Motor neuron (in vitro differentiated cells): ENCODE measurements around the gene SMG9. TPM values are rescaled to one million over a fixed set of nuclear protein-coding genes. Genes with fewer than 3 reads are reported as not detected.
A peak's percentile ranks its signal among the peaks of the same experiment; 100 is the strongest.
"Not testable (repeated sequence)": the region's sequence is repeated elsewhere in the genome, so short reads cannot be mapped to it uniquely, and the experiment has no call there.

Experiments
- ATAC-seq, 8 experiments: fragments of 200-7000 bp; cut with Tn5 transposase; replicated peaks in 6 of 8; 2 replicates each; pipeline ENCODE4 v1.8.0; 2021; ENCODE audit warnings: mild to moderate bottlenecking in 8 of 8, moderate library complexity in 8 of 8
- H3K27ac ChIP-seq, 2 donors: fragments of 250-450 bp; sonication (Bioruptor Pico); 2 replicates each; pipeline ENCODE4 v1.9.0; 2021; ENCODE audit warnings: antibody characterized with exemption in 2 of 2, mild to moderate bottlenecking in 2 of 2, moderate library complexity in 1 of 2
- H3K4me1 ChIP-seq, 2 donors: fragments of 250-450 bp; sonication (Bioruptor Pico); replicated peaks in 1 of 2; 2 replicates each; pipeline ENCODE4 v1.6.1; 2021; ENCODE audit warnings: antibody characterized with exemption in 2 of 2, mild to moderate bottlenecking in 2 of 2, moderate library complexity in 1 of 2
- H3K4me3 ChIP-seq, 5 donors: fragments of 250-450 bp; sonication (Bioruptor Pico); 2 replicates each; pipeline ENCODE4 v1.9.0; 2021; ENCODE audit warnings: antibody characterized with exemption in 5 of 5, mild to moderate bottlenecking in 5 of 5, moderate library complexity in 4 of 5
- WGBS, 10 experiments: fragments of 450-650 bp; shearing (Covaris generic); methylation state at CpG; one replicate each; pipeline ENCODE4 v1.0.0; 2022; 5-methylcytosine and 5-hydroxymethylcytosine counted together
- in situ Hi-C, 9 experiments: fragments of 400-800 bp; cut with MboI; loops; one replicate each; pipeline ENCODE4 v1.15.0; 2021; ENCODE audit warnings: low sequenced_read_pairs in 9 of 9, low pct_unique_long_range_greater_than_20kb in 2 of 9; ENCODE audit not compliant: unreplicated experiment in 9 of 9
- total RNA-seq, 8 experiments: library from RNA; unstranded; fragments of 300-600 nt; gene quantifications; 2 replicates each; pipeline versions ENCODE4 v1.2.3 to v1.2.4, GENCODE V29; 2022

SMG9 gene
- total RNA-seq, 8 experiments from 2014 or later: 15.1 to 46.1 (median 25.0) TPM

GRCh38 chr19:43764684-43765083, 9.9 kb upstream of the SMG9 start:
- 47 to 100% (median 81%) methylated on average over 1 to 5 of the region's 8 CpGs; no CpG with 5 or more reads in 2 of the 10 experiments for WGBS, 10 experiments
- H3K27ac ChIP-seq, H3K4me1 ChIP-seq, H3K4me3 ChIP-seq, in situ Hi-C loops: not testable (repeated sequence)
- peak in 1 of 8 experiments; percentile 7 for ATAC-seq

- Histone ChIP-seq H3K27ac (no peak overlapping the region), H3K4me1 (no peaks in the 10 kb centered on the region), H3K4me3 (no peak overlapping the region)
- ATAC-seq: no peak
- 70 to 73% methylated on average over 3 of the region's 3 CpGs; no CpG with 5 or more reads in 8 of the 10 experiments for WGBS, 10 experiments
- in situ Hi-C loops: no loop called here
These were observed 8.7 kb upstream of the SMG9 start for GRCh38 chr19:43763473-43763939.

- in situ Hi-C loops: no loop called here
- Histone ChIP-seq H3K27ac (no peak overlapping the region), H3K4me3 (no peak overlapping the region), H3K4me1 (no peaks in the 10 kb centered on the region)
- ATAC-seq: no peak
- WGBS, 10 experiments: 40 to 100% (median 69%) methylated on average over 1 to 3 of the region's 3 CpGs; no CpG with 5 or more reads in 4 of the 10 experiments
These were observed 8.1 kb upstream of the SMG9 start for GRCh38 chr19:43762814-43763213.

- H3K27ac ChIP-seq: no peak overlapping the region
- 80 to 100% (median 96%) methylated on average over 1 to 4 of the region's 4 CpGs for WGBS, 10 experiments
- H3K4me1 ChIP-seq: peaks cover 0 to under 1% of the 10 kb centered on the region in 2 donors
- in situ Hi-C loops: no loop called here
- no peak overlapping the region for H3K4me3 ChIP-seq
- no peak for ATAC-seq
These were observed 6.2 kb upstream of the SMG9 start for GRCh38 chr19:43760941-43761340.

DNA sequence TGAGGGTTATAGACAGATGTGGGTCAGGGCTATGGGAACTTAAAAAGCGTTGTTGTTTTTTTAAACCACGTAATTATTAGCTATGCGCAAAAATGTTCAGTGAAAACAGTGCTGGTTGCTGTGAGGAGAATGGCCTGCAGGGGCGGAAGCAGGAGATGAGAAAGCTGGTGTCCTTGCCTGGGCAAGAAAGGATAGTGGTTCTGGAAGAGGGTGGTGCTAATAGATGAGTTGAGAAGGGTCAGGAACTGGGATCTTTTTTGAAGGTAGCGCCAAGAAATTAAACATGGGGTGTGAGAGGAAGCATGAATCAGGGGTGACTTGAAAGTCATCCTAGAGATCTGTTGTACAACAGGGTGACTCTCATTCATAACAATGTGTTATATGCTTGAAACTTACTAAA, 4.8 kb upstream of the SMG9 start:
- Histone ChIP-seq H3K4me1 (peaks cover 3 to 4% of the 10 kb centered on the region in 2 donors), H3K4me3 (no peak overlapping the region), H3K27ac (no peak overlapping the region)
- peak in 3 of 8 experiments; percentile 52 to 57 (median 53) for ATAC-seq
- in situ Hi-C loops: no loop called here
- WGBS, 10 experiments: 0 to 82% (median 32%) methylated on average over 2 to 5 of the region's 5 CpGs; no CpG with 5 or more reads in 2 of the 10 experiments

- WGBS, 10 experiments: 0 to 3% (median 0%) methylated on average over 2 to 11 of the region's 28 CpGs; no CpG with 5 or more reads in 3 of the 10 experiments
- H3K4me1 ChIP-seq: peaks cover 8 to 9% of the 10 kb centered on the region in 2 donors
- H3K27ac ChIP-seq: peak overlapping the region in 1 of 2 donors; percentile 98
- ATAC-seq: peak in 7 of 8 experiments; percentile 0 to 41 (median 28)
- in situ Hi-C loops: no loop called here
- peak overlapping the region; percentile 60 to 94 (median 72) for H3K4me3 ChIP-seq
These were observed 567 bp upstream of the SMG9 start for GRCh38 chr19:43755256-43755801.

DNA sequence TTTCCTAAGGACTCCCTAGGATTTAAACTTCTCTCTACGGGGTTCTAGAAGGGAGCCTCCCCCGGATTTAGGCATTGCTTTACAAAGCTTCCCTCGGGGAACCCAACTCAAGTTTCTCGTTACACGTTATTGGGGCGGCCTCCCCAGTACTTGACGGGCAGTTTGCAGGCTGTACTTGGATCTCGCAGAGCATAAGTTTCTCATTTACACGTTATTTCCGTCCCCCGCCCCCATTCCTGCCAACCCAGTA, 584 bp downstream of the SMG9 start:
- Histone ChIP-seq H3K27ac (peak overlapping the region in 1 of 2 donors; percentile 98), H3K4me1 (peaks cover 8 to 9% of the 10 kb centered on the region in 2 donors), H3K4me3 (peak overlapping the region; percentile 60 to 94 (median 72))
- peak in 1 of 8 experiments; percentile 1 for ATAC-seq
- WGBS, 10 experiments: 0 to 5% (median 0%) methylated on average over 1 to 7 of the region's 11 CpGs; no CpG with 5 or more reads in 5 of the 10 experiments
- in situ Hi-C loops: no loop called here

DNA sequence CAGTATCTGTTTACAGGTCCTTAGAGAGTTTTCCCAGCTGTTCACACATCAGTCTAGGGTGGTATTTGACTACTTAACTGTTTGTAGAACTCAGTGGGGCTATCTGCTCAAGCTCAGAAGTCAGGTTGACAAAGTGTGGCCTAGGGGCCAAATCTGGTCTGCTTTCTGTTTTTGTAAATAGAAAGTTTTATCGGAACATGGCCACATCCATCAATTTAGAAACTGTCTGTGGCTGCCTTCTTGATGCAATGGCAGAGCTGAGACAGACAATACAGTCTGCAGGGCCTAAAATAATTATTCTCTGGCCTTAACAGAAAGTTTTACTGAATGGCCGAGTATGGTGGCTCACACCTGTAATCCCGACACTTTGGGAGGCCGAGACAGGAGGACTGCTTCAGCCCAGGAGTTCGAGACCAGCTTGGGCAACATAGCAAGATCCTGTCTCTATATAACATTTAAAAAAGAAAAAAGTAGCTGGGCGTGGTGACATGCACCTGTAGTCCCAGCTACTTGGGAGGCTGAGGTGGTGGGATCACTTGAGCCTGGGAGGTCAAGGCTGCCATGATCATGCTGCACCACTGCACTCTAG, 2.4 kb downstream of the SMG9 start:
- ATAC-seq: no peak
- H3K4me3 ChIP-seq: no peak overlapping the region

DNA sequence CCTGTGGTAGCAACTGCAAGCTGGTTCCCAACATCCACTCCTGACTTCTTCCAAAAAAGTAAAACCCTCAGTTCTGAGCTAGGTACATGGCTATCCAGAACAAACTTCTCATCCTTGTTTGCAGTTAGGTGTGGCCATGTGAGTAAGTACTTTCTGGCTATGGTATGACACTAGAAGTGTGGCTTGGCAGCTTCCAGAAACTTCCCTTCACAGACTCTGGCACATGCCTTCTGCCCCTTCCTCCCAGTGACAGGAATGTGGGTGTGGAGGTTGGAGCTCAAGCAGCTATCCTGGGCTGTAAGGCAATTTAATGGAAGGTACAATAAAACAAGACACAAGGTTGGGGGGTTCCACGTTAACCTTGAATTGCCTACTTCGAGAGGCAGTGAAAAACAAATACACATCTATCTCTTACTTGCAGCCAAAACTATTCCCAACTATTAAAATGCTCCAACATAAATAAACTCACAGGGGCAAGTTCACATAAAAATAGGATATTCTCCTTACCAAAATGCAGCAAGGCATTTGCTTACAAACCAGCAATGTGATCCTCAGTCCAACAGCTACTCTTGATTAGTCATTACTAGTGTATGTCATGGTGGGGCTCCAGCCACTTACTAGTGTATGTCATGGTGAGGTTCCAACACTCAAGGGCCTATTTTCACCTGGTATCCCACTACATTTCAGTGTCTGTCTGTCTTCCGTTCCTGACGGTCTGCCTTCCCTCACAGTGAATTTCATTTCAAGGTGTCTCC, 3.1 kb downstream of the SMG9 start:
- in situ Hi-C loops: no loop called here
- ATAC-seq: no peak
- WGBS, 10 experiments: 83 to 100% (median 100%) methylated on average over 1 to 4 of the region's 4 CpGs; no CpG with 5 or more reads in 1 of the 10 experiments
- H3K27ac ChIP-seq: no peak overlapping the region
- no peak overlapping the region for H3K4me3 ChIP-seq
- H3K4me1 ChIP-seq: peaks cover 8 to 9% of the 10 kb centered on the region in 2 donors

More for the DNA sequence above, 2.4 kb downstream of the SMG9 start:
- in situ Hi-C loops: no loop called here
- Histone ChIP-seq H3K4me1 (peaks cover 8 to 9% of the 10 kb centered on the region in 2 donors), H3K27ac (no peak overlapping the region)
- WGBS, 10 experiments: 50 to 100% (median 93%) methylated on average over 1 to 6 of the region's 6 CpGs; no CpG with 5 or more reads in 3 of the 10 experiments

DNA sequence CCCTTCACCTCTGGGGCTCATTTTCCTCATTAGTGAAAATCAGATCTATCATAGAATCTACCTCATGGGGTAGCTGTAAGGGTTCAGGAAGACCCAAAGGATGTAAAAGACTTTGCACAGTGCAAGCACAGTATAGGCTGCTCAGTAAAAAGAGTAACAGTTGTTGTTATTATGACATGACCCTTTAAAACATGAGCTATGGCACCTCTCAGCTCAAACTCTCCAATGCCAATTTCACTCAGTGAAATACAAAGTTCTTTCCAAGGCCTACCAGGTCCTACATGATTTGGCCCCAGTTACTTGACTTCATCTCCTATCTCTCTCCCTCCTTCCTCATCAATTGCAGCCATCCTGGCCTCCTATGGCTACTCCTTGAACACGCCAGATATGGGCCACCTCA, 4.9 kb downstream of the SMG9 start:
- in situ Hi-C loops: no loop called here
- H3K27ac ChIP-seq: no peak overlapping the region
- peaks cover 4 to 6% of the 10 kb centered on the region in 2 donors for H3K4me1 ChIP-seq
- ATAC-seq: no peak
- WGBS, 10 experiments: 83 to 100% (median 100%) methylated on average over 1 of the region's 1 CpG; no CpG with 5 or more reads in 4 of the 10 experiments
- H3K4me3 ChIP-seq: no peak overlapping the region

DNA sequence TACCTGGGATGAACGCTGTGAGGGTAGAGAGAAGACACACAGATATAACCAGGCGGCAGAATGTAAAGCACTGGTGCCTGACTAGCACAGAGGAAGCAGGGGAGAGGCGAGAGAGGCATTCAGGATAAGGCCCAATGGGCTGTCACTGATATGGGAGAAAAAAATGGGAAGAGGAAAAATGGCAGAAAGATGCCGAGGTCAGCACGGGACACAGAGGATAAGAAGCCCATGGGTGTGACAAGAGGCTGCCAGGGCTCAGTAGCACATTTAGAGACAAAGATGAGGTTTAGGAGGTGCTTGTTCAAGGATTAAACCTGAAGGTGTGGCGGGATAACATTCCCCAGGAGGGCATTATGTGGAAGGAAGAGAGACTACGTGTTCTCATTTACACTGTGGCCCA, 5.6 kb downstream of the SMG9 start:
- Histone ChIP-seq H3K4me1 (peaks cover 4 to 6% of the 10 kb centered on the region in 2 donors), H3K27ac (no peak overlapping the region), H3K4me3 (no peak overlapping the region)
- in situ Hi-C loops: no loop called here
- no peak for ATAC-seq
- 79 to 100% (median 95%) methylated on average over 1 to 6 of the region's 7 CpGs for WGBS, 10 experiments

- 83 to 100% (median 95%) methylated on average over 2 to 4 of the region's 4 CpGs; no CpG with 5 or more reads in 4 of the 10 experiments for WGBS, 10 experiments
- ATAC-seq: no peak
- in situ Hi-C loops: no loop called here
These were observed 6.1 kb downstream of the SMG9 start for GRCh38 chr19:43748685-43749084.

DNA sequence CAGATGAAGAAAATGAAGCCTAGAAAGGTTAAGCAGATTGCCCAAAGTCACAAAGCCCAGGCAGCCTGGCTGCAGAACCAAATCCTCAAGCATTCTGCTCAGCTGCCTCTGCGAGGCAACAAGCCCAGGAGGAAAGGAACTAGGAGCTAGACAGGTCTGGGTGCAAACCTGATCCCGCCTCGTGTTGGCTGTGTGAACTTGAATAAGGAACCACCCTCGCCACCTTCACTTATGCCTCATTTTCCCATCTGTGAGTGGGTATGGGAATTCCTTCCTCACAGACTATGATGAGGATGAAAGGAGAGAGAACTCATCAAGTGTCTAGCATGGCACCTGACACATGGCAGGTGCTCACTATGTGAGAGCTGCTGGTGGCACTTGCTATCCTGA, 6.6 kb downstream of the SMG9 start:
- in situ Hi-C loops: no loop called here

More at GRCh38 chr19:43748685-43749084, 6.1 kb downstream of the SMG9 start:
- Histone ChIP-seq H3K4me1 (peaks cover 4% of the 10 kb centered on the region in 2 donors), H3K4me3 (no peak overlapping the region), H3K27ac (no peak overlapping the region)

More for the DNA sequence above, 6.6 kb downstream of the SMG9 start:
- no peak overlapping the region for H3K27ac ChIP-seq
- WGBS, 10 experiments: 80 to 100% (median 92%) methylated on average over 3 to 4 of the region's 4 CpGs; no CpG with 5 or more reads in 6 of the 10 experiments
- H3K4me1 ChIP-seq: peaks cover 2 to 3% of the 10 kb centered on the region in 2 donors
- no peak for ATAC-seq
- no peak overlapping the region for H3K4me3 ChIP-seq
